ENCODE measurements around the gene CASP9. TPM values are rescaled to one million over a fixed set of nuclear protein-coding genes. Genes with fewer than 3 reads are reported as not detected.

The CASP9 gene
- total and polyA plus RNA-seq, 3 donors from 2014 or later, result 33.8 to 48.5 (median 34.8) TPM

GRCh38 chr1:15455522-15455921, 68.5 kb downstream of the CASP9 start:
- H3K27me3 ChIP-seq, result no peaks in the 10 kb centered on the region
- DNase-seq, result no peak
- peaks cover 11% of the 10 kb centered on the region for H3K4me1 ChIP-seq
- intact Hi-C loops (cut with DNase I; ENCODE audit: low total_unique reads), result no loop called here
- 94 to 96% methylated on average over 3 to 6 of the region's 6 CpGs for WGBS, 2 donors
- no peak overlapping the region for H3K27ac ChIP-seq
- no peaks in the 10 kb centered on the region for H3K36me3 ChIP-seq (ENCODE audit: low read depth, missing control alignments)
- no peak overlapping the region for H3K4me3 ChIP-seq
- no peak for TF ChIP-seq POLR2A (IDR thresholded peaks at IDR 0.05)
- TF ChIP-seq CTCF (IDR thresholded peaks at IDR 0.05), result no peak
- no peaks in the 10 kb centered on the region for H3K9me3 ChIP-seq

DNA sequence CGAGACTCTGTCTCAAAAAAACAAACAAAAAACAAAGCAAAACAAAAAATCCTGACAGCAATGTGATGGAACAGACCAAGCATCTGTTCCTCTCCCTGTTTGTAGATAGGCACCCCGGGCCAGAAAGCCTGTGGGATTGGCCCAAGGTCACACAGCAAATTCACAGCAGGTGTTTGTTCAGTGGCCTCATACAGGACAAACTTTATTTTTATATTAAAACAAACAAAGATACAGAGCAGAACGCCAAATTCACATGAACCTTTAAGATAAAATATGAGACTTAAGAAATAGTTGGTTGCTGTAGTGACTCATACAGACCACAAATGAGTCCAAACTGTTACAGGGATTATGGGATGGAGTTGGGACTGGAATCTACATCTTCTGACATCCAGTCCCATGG, 69.8 kb downstream of the CASP9 start:
- Histone ChIP-seq H3K9me3 (no peaks in the 10 kb centered on the region), H3K27ac (no peak overlapping the region), H3K27me3 (no peaks in the 10 kb centered on the region), H3K36me3 (ENCODE audit: low read depth, missing control alignments) (no peaks in the 10 kb centered on the region), H3K4me3 (no peak overlapping the region), H3K4me1 (peaks cover 11% of the 10 kb centered on the region)
- DNase-seq, result no peak
- intact Hi-C loops (cut with DNase I; ENCODE audit: low total_unique reads), result no loop called here
- TF ChIP-seq CTCF (IDR thresholded peaks at IDR 0.05) (no peak), POLR2A (IDR thresholded peaks at IDR 0.05) (no peak)
- WGBS, 2 donors, result 44 to 49% methylated on average over 3 of the region's 3 CpGs

DNA sequence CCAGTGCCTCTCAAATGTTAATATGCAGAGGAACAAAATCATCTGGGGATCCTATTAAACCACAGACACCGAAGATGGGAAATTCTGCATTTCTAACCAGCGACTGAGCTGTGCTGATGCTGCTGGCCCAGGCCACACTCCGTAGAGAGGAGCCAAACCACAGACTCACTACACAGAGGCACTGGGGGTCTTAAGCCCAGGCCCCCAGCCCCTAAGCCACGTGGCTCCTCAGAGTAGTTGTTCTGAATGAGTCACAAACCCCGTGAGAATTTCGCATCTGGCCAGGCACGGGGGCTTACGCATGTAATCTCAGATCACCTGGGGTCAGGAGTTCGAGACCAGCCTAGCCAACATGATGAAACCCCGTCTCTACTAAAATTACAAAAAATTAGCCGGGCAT, 70.3 kb downstream of the CASP9 start:
- Histone ChIP-seq H3K27ac (no peak overlapping the region), H3K36me3 (ENCODE audit: low read depth, missing control alignments) (no peaks in the 10 kb centered on the region), H3K9me3 (no peaks in the 10 kb centered on the region), H3K27me3 (no peaks in the 10 kb centered on the region), H3K4me3 (no peak overlapping the region), H3K4me1 (peaks cover 11% of the 10 kb centered on the region)
- DNase-seq, result no peak
- TF ChIP-seq CTCF (IDR thresholded peaks at IDR 0.05), result no peak
- 77 to 85% methylated on average over 11 of the region's 11 CpGs for WGBS, 2 donors
- intact Hi-C loops (cut with DNase I; ENCODE audit: low total_unique reads), result no loop called here

DNA sequence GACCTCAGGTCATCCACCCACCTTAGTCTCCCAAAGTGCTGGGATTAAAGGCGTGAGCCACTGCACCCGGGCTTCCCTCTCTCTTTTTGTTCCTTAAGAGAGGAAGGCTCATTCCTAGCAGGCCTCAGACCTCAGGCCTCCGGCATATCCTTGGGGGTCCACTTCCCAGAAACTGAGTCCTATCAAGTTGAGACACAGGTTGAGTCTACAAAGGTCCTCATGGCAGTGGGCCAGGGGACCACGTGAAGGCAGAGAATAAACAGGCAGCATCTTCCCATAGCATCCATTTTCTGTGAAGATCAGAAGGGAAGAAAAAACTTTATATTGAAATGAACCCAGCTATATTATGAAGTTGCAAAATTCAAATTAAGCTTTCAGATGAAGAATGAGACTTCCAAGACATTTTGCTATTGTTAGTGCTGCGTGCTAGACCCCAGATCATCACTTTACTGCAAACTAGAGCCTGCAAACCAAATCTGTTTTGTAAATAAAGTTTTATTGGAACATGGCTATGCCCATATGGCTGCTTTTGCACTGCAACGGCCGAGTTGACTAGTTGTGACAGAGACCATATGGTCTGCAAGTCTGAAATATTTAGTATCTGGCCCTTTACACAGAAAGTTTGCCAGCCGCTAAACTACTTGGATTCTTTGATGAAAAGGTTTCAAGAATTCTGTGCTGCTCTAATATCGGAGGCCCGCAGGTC, 71.0 kb downstream of the CASP9 start:
- H3K27ac ChIP-seq, result no peak overlapping the region
- TF ChIP-seq POLR2A (IDR thresholded peaks at IDR 0.05), result no peak
- no peak for TF ChIP-seq CTCF (IDR thresholded peaks at IDR 0.05)
- DNase-seq, result no peak
- H3K36me3 ChIP-seq (ENCODE audit: low read depth, missing control alignments), result no peaks in the 10 kb centered on the region
- H3K4me3 ChIP-seq, result no peak overlapping the region
- no peaks in the 10 kb centered on the region for H3K9me3 ChIP-seq
- 85 to 89% methylated on average over 10 of the region's 10 CpGs for WGBS, 2 donors
- no peaks in the 10 kb centered on the region for H3K27me3 ChIP-seq
- peaks cover 11% of the 10 kb centered on the region for H3K4me1 ChIP-seq
- intact Hi-C loops (cut with DNase I; ENCODE audit: low total_unique reads), result no loop called here

- peaks cover 7% of the 10 kb centered on the region for H3K4me1 ChIP-seq
- H3K27ac ChIP-seq, result no peak overlapping the region
- H3K36me3 ChIP-seq (ENCODE audit: low read depth, missing control alignments), result no peaks in the 10 kb centered on the region
- H3K9me3 ChIP-seq, result no peaks in the 10 kb centered on the region
- no peak for TF ChIP-seq CTCF (IDR thresholded peaks at IDR 0.05)
- TF ChIP-seq POLR2A (IDR thresholded peaks at IDR 0.05), result no peak
- H3K27me3 ChIP-seq, result no peaks in the 10 kb centered on the region
- DNase-seq, result no peak
- no peak overlapping the region for H3K4me3 ChIP-seq
- 100% methylated on average over 1 of the region's 1 CpG; no CpG with 5 or more reads in 1 of the 2 donors for WGBS, 2 donors
- intact Hi-C loops (cut with DNase I; ENCODE audit: low total_unique reads), result no loop called here
Observed at GRCh38 chr1:15452216-15452615, 71.8 kb downstream of the CASP9 start.

Data from testis (tissue), 3 donors.